ENCODE measurements around the gene LHX3. TPM values are rescaled to one million over a fixed set of nuclear protein-coding genes. Genes with fewer than 3 reads are reported as not detected.

The LHX3 gene
- total and polyA plus RNA-seq, 10 of the 15 experiments (the other 5 are each of a cell fraction or from before 2014, with no cell fraction given), result not detected

DNA sequence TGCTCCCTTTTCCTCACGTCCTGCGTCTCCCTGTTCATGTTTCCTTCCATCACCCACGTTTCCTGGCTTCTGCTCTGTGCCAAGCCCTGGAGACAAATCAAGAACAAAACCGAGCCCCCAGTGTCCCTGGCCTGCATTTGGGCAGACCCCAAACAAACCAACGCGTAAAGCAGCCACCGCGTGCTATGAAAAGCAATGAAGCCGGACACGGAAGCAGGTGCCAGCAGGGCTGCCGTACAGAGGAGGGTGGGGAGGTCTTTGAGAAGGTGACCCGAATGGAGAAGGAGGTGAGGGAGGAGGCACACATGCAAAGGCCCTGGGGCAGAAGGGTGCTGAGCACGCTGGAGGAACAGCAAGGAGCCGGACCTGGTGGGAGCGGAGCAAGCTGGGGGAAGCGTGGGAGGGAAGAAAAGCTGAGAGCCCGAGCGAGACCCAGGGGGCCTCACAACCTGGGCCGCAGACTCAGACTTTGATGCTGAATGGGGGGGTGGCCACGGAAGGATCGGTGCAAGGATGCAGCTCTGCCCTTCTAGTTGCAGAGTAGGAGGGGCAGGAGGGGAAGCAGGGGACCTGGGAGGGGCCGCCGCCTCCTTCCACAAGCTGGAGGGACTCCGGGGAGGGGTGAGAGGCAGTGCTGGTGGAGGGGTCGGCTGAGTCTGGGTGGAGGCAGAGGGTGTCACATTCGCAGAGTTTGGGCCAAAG, 42.1 kb upstream of the LHX3 start (continued):
- TF ChIP-seq HDAC2 (IDR thresholded peaks at IDR 0.05) (no peak), ZNF24 (IDR thresholded peaks at IDR 0.05) (no peak), POLR2AphosphoS5 (IDR thresholded peaks at IDR 0.05; ENCODE audit: low read length) (no peak), DPF2 (IDR thresholded peaks at IDR 0.05) (no peak)
- TF ChIP-seq, protein P1, sequence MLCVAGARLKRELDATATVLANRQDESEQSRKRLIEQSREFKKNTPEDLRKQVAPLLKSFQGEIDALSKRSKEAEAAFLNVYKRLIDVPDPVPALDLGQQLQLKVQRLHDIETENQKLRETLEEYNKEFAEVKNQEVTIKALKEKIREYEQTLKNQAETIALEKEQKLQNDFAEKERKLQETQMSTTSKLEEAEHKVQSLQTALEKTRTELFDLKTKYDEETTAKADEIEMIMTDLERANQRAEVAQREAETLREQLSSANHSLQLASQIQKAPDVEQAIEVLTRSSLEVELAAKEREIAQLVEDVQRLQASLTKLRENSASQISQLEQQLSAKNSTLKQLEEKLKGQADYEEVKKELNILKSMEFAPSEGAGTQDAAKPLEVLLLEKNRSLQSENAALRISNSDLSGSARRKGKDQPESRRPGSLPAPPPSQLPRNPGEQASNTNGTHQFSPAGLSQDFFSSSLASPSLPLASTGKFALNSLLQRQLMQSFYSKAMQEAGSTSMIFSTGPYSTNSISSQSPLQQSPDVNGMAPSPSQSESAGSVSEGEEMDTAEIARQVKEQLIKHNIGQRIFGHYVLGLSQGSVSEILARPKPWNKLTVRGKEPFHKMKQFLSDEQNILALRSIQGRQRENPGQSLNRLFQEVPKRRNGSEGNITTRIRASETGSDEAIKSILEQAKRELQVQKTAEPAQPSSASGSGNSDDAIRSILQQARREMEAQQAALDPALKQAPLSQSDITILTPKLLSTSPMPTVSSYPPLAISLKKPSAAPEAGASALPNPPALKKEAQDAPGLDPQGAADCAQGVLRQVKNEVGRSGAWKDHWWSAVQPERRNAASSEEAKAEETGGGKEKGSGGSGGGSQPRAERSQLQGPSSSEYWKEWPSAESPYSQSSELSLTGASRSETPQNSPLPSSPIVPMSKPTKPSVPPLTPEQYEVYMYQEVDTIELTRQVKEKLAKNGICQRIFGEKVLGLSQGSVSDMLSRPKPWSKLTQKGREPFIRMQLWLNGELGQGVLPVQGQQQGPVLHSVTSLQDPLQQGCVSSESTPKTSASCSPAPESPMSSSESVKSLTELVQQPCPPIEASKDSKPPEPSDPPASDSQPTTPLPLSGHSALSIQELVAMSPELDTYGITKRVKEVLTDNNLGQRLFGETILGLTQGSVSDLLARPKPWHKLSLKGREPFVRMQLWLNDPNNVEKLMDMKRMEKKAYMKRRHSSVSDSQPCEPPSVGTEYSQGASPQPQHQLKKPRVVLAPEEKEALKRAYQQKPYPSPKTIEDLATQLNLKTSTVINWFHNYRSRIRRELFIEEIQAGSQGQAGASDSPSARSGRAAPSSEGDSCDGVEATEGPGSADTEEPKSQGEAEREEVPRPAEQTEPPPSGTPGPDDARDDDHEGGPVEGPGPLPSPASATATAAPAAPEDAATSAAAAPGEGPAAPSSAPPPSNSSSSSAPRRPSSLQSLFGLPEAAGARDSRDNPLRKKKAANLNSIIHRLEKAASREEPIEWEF (IDR thresholded peaks at IDR 0.05; ENCODE audit: insufficient replicate concordance, low read depth, low read length), result no peak

Data from GM12878 (cell line).